Ramos (cell line): Measurements from ENCODE around the gene TMEM181.
"Not testable (repeated sequence)": the region's sequence is repeated elsewhere in the genome, so short reads cannot be mapped to it uniquely, and the experiment has no call there.

Experiments
- in situ Hi-C: fragments of 300-500 bp; cut with MboI; formaldehyde crosslinking; loops from one replicate; pipeline ENCODE4 v1.14.3; 2022; ENCODE audit warnings: low sequenced_read_pairs; ENCODE audit not compliant: unreplicated experiment

The TMEM181 gene

GRCh38 chr6:158589366-158589765, 29.5 kb downstream of the TMEM181 start:
- in situ Hi-C loops: no loop called here

- in situ Hi-C loops: no loop called here
These were observed 31.4 kb downstream of the TMEM181 start for GRCh38 chr6:158591134-158591809.

- in situ Hi-C loops: no loop called here
These were observed 31.9 kb downstream of the TMEM181 start for GRCh38 chr6:158591810-158592209.

DNA sequence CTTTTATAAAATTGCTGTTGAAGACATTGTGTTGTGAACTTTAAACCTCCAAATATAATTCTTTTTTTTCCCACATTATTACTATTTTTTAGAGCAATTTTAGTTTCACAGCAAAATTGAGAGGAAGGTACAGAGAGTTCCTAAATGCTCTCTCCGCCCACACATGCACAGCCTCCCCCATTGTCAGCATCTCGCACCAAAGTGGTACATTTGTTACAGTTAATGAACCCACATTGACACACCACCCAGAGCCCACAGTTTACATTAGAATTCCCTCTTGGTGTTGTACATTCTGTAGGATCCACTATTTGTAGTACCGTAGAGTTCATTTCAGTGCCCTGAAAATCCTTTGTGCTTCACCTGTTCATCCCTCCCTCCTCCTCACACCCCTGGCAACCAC, 33.8 kb downstream of the TMEM181 start:
- in situ Hi-C loops: no loop called here

DNA sequence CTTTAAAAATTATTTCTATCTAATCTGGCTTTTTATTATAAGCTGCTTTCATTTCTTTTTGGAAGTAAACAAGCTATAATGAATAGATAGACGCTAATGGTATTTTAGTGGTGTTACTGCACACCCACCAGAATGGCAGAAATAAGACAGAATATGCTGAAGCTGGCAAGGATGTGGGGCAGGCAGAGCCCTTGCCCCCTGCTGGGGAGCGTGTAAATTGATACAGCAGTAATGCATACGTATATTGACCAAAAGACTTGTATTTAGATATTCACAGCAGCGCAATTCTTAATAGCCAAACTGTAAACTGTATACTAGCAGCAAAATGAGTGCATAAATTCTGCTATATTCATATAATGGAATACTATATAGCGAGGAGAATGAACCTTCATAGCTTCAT, 35.3 kb downstream of the TMEM181 start:
- in situ Hi-C loops: no loop called here

GRCh38 chr6:158596861-158597260, 37.0 kb downstream of the TMEM181 start:
- in situ Hi-C loops: no loop called here

DNA sequence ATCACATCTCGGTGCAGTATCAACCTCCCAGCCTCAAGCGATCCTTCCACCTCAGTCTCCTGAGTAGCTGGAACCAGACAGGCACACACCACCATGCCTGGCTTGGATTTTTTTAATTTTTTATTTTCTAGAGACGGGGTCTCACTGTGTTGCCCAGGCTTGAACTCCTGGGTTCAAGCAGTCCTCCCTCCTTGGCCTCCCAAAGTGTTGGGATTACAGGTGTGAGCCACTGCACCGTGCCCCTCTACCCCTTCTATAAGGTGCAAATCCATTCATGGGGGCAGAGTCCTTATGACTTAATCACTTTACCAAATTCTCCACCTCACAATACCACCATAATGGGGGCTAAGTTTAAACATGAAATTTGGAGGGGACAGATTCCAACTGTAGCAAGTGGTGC, 37.7 kb downstream of the TMEM181 start:
- in situ Hi-C loops: no loop called here

- in situ Hi-C loops: no loop called here
These were observed 39.7 kb downstream of the TMEM181 start for GRCh38 chr6:158599635-158600034.

- in situ Hi-C loops: no loop called here
These were observed 43.6 kb downstream of the TMEM181 start for GRCh38 chr6:158603261-158604047.

- in situ Hi-C loops: no loop called here
These were observed 44.1 kb downstream of the TMEM181 start for GRCh38 chr6:158604048-158604406.

DNA sequence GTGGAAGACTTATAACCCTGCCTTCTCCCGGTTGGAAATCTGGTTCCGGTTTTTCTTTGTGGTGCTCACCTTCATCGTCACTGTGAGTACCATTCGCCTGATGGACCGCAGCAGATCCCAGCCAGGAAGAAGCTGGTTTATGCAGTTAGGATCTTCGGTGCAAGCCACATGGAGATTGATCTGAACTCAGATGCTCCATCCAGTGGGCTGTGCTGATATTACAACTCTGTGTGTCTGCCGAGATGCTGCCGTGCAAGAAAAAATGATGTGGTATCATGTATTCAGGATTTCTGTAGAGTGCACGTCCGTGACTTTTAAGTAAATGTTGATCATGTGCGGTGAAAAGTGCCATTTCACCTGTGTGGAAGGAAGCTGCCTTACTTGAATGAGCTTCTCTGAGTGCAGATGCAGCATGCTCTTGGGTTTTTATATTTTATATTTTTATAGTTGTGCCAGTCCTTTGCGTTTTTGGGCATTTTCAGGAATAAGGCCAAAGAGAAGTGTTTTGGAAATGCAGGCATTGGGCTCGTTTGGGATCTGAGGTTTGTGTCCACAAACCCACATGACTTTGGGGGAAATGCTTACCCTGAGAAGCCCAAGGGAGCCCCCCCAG, 45.5 kb downstream of the TMEM181 start:
- in situ Hi-C loops: no loop called here

GRCh38 chr6:158606011-158606410, 46.1 kb downstream of the TMEM181 start:
- in situ Hi-C loops: not testable (repeated sequence)

DNA sequence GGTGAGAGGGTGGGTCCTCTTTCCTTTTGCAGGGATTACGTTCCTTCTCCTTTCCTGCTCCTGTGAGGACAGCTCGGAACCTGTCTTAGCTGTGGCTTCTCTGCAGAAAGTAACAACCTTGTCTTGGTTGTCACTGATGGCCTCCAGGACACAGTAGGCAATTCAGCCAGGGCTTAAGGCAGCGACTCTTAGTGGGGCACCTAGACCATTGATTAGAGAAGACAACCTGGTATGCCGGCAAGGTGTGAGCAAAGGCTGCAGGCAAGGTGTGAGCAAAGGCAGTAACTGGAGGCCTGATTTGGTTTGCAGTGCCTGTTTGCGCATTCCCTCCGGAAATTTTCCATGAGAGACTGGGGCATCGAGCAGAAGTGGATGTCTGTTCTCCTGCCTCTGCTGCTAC, 47.0 kb downstream of the TMEM181 start:
- in situ Hi-C loops: no loop called here

GRCh38 chr6:158607411-158608170, 47.7 kb downstream of the TMEM181 start:
- in situ Hi-C loops: no loop called here

GRCh38 chr6:158608221-158608620, 48.3 kb downstream of the TMEM181 start:
- in situ Hi-C loops: no loop called here

GRCh38 chr6:158609455-158610155, 49.7 kb downstream of the TMEM181 start:
- in situ Hi-C loops: no loop called here

DNA sequence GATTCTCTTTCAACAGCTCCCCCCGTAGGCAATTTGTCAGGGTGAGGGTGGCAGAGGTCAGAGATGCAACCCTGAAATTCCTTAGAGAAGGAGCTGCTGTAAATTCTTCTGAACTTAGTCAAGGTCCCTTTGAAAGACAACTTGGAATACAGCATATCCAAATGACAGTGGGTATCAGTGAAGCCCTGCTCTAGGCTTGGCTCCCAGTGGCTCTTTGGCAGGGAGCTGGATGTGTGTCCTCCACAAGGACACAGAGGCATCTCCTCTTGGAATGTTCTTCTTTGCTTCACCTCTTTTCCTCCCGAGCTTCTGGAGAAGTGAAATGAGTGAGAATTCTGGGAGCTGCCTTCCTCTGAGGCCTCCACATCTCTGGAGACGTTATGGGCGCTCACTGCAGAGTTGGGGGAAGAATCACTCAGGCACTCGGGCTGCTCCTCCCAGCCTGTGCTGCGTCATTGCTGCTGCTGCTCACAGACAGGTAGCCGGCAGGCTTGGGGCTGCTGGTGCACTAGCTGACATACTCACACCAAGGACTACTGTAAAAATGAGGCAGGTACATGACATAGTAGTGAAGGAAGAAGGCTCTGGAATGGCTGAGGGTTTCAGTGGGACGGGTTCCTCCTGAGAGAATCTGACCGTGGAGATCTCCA, 50.6 kb downstream of the TMEM181 start:
- in situ Hi-C loops: no loop called here

DNA sequence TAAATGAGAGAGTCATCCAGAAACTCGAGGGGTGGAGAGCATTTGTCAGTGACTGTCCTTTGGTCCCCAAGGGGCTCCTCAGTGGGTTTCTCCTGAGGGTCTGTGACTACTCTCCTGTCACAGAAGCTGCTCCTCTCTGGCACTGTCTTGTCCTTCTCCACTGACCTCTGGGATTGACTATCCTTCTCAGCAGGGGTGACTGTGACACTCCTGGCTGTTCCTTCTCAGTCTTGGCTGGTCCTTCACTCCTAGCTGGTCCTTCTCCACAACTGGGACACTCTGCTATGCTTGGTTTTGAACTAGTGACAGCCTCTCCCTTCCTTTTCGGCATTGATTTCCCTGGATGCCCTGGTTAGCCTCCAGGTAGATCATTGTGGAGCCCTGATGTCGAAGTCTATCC, 51.1 kb downstream of the TMEM181 start:
- in situ Hi-C loops: no loop called here

DNA sequence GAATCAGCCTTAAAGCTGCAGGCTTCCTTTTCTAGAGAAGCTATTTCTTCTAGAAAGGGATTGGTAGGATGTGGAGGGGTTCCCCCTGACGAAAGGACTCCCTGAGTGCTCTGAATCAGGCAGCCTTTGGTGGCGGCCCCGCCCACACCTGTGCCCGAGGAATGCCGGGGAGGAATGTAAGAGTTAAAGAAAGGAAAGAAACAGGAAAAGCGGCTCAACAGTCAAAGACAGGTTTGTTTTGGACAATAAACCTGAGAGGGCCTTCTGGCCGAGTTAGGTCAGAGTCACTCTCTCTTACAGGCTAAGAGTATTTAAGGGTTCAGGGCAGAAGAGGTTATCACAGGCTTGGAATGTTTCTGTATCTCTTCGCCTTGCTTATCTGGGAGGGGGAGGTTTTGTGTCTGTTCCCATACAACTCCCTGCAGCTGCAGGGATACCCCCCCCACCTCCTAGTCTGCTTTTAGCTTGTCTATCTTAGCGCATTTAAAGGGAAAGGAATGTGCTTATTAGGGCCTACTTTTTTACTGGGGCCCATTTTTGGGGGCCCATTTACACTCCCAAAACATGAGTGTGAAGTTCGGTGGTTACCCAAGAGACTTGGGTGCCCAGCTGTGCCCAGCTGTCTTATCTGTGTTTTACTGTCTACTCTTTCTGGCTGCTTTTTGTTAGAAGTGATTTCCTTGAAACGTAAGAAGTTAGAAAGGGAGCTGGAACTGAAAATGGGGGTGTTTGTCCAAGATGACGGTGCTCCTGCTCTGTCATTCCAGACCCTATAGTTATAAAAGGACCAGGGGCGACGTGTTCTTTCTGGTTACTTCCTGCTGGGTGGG, 51.9 kb downstream of the TMEM181 start:
- in situ Hi-C loops: no loop called here
